H9 (cell line): ENCODE measurements around the gene SAXO1. TPM values are rescaled to one million over a fixed set of nuclear protein-coding genes. Genes with fewer than 3 reads are reported as not detected.

Experiments used
- DNase-seq: peaks from one replicate; pipeline ENCODE4 v3.0.0-alpha.2; 2017
- H2AFZ ChIP-seq: one replicate; pipeline ENCODE4 v1.6.1; 2013; ENCODE audit warnings: mild to moderate bottlenecking, low read length, control low read depth, moderate library complexity
- H2AK5ac ChIP-seq: 2 replicates; pipeline ENCODE4 v1.6.1; 2013; ENCODE audit warnings: low read length, control low read depth, mixed read lengths; ENCODE audit not compliant: insufficient read length
- H2BK120ac ChIP-seq: one replicate; pipeline ENCODE4 v1.6.1; 2013; ENCODE audit warnings: low read depth, mild to moderate bottlenecking, low read length, control low read depth, inconsistent platforms; ENCODE audit not compliant: poor library complexity, severe bottlenecking
- H2BK12ac ChIP-seq: 2 replicates; pipeline ENCODE4 v1.6.1; 2013; ENCODE audit warnings: low read length, control low read depth, mixed read lengths, low read depth; ENCODE audit not compliant: insufficient read length
- H2BK15ac ChIP-seq: 2 replicates; pipeline ENCODE4 v1.6.1; 2013; ENCODE audit warnings: low read depth, low read length, control low read depth
- H2BK20ac ChIP-seq: one replicate; pipeline ENCODE4 v1.6.1; 2013; ENCODE audit warnings: low read depth, mild to moderate bottlenecking, low read length, control low read depth, inconsistent platforms; ENCODE audit not compliant: poor library complexity, severe bottlenecking
- H2BK5ac ChIP-seq: 2 replicates; pipeline ENCODE4 v1.6.1; 2013; ENCODE audit warnings: low read length, control low read depth, mixed read lengths; ENCODE audit not compliant: insufficient read length
- H3K14ac ChIP-seq: 2 replicates; pipeline ENCODE4 v1.6.1; 2013; ENCODE audit warnings: low read length, control low read depth; ENCODE audit not compliant: insufficient read depth
- H3K18ac ChIP-seq: 2 replicates; pipeline ENCODE4 v1.6.1; 2013; ENCODE audit warnings: low read depth, mild to moderate bottlenecking, mixed read lengths, low read length, control low read depth; ENCODE audit not compliant: insufficient read length
- H3K23ac ChIP-seq: 2 replicates; pipeline ENCODE4 v1.6.1; 2013; ENCODE audit warnings: low read length, control low read depth, mixed read lengths, low read depth; ENCODE audit not compliant: insufficient read length
- H3K23me2 ChIP-seq: 2 replicates; pipeline ENCODE4 v1.6.1; 2013; ENCODE audit warnings: low read depth, mild to moderate bottlenecking, mixed read lengths, low read length, control low read depth; ENCODE audit not compliant: insufficient read length, poor library complexity, severe bottlenecking
- H3K27ac ChIP-seq: 2 replicates; pipeline ENCODE4 v1.5.1; 2013; ENCODE audit warnings: low read length, control low read depth, mixed read lengths, low read depth; ENCODE audit not compliant: insufficient read length
- H3K27me3 ChIP-seq: 2 replicates; pipeline ENCODE4 v1.6.1; 2013; ENCODE audit warnings: low read length, control low read depth, inconsistent platforms; ENCODE audit not compliant: insufficient read depth
- H3K4ac ChIP-seq: 2 replicates; pipeline ENCODE4 v1.6.1; 2013; ENCODE audit warnings: low read depth, mild to moderate bottlenecking, control low read depth, inconsistent platforms, low read length, moderate library complexity
- H3K4me1 ChIP-seq: 2 replicates; pipeline ENCODE4 v1.6.1; 2013; ENCODE audit warnings: low read length, control low read depth, inconsistent platforms; ENCODE audit not compliant: insufficient read depth
- H3K4me2 ChIP-seq: 2 replicates; pipeline ENCODE4 v1.6.1; 2013; ENCODE audit warnings: low read length, control low read depth, mixed read lengths; ENCODE audit not compliant: insufficient read length, insufficient read depth
- H3K56ac ChIP-seq: 2 replicates; pipeline ENCODE4 v1.6.1; 2013; ENCODE audit warnings: low read depth, mild to moderate bottlenecking, mixed read lengths, low read length, control low read depth; ENCODE audit not compliant: insufficient read length
- H3K79me1 ChIP-seq: 2 replicates; pipeline ENCODE4 v1.6.1; 2013; ENCODE audit warnings: low read depth, mild to moderate bottlenecking, moderate library complexity, low read length, control low read depth, inconsistent platforms; ENCODE audit not compliant: insufficient read depth, poor library complexity, severe bottlenecking
- H3K79me2 ChIP-seq: 2 replicates; pipeline ENCODE4 v1.6.1; 2013; ENCODE audit warnings: low read length, control low read depth, inconsistent platforms; ENCODE audit not compliant: insufficient read depth
- H3K9ac ChIP-seq: 2 replicates; pipeline ENCODE4 v1.6.1; 2013; ENCODE audit warnings: low read length, control low read depth, mixed read lengths; ENCODE audit not compliant: insufficient read length; ENCODE audit errors: extremely low read depth
- H3K9me3 ChIP-seq: one replicate; pipeline ENCODE4 v1.6.1; 2013; ENCODE audit warnings: low read depth, low read length, inconsistent platforms; ENCODE audit not compliant: control insufficient read depth
- H3T11ph ChIP-seq: one replicate; pipeline ENCODE4 v1.6.1; 2013; ENCODE audit warnings: mild to moderate bottlenecking, low read length, control low read depth, inconsistent platforms
- H4K20me1 ChIP-seq: one replicate; pipeline ENCODE4 v1.6.1; 2013; ENCODE audit not compliant: control insufficient read depth, insufficient read length, insufficient read depth
- H4K5ac ChIP-seq: 2 replicates; pipeline ENCODE4 v1.6.1; 2013; ENCODE audit warnings: low read depth, mild to moderate bottlenecking, mixed read lengths, low read length, control low read depth; ENCODE audit not compliant: insufficient read length
- H4K8ac ChIP-seq: replicated peaks from 2 replicates; pipeline ENCODE4 v1.6.1; 2013; ENCODE audit warnings: low read length, control low read depth, mixed read lengths, low read depth; ENCODE audit not compliant: insufficient read length
- H4K91ac ChIP-seq: 2 replicates; pipeline ENCODE4 v1.6.1; 2013; ENCODE audit warnings: low read depth, mild to moderate bottlenecking, moderate library complexity, mixed read lengths, low read length, control low read depth; ENCODE audit not compliant: insufficient read length
- H3K27ac Mint-ChIP-seq, 3 experiments: 2 replicates in 2 of 3; 3 replicates in 1 of 3; pipeline ENCODE4 v1.8.0; 2020 to 2021; ENCODE audit warnings: mixed read lengths in 3 of 3, mild to moderate bottlenecking in 1 of 3, moderate library complexity in 1 of 3
- H3K27me3 Mint-ChIP-seq: 2 replicates; pipeline ENCODE4 v1.8.0; 2021; ENCODE audit warnings: low read depth, mild to moderate bottlenecking, moderate library complexity, mixed read lengths
- H3K36me3 Mint-ChIP-seq, 3 experiments: 2 replicates in 2 of 3; 3 replicates in 1 of 3; pipeline ENCODE4 v1.8.0; 2020 to 2021; ENCODE audit warnings: low read depth in 3 of 3, mixed read lengths in 3 of 3; ENCODE audit not compliant: insufficient read depth in 1 of 3
- H3K4me1 Mint-ChIP-seq, 2 experiments: 2 replicates each; pipeline ENCODE4 v1.8.0; 2020; ENCODE audit warnings: mixed read lengths in 2 of 2
- H3K4me3 Mint-ChIP-seq, 2 experiments: 2 replicates in 1 of 2; 3 replicates in 1 of 2; pipeline ENCODE4 v1.8.0; 2020 to 2021; ENCODE audit warnings: mild to moderate bottlenecking in 2 of 2, mixed read lengths in 2 of 2, moderate library complexity in 1 of 2
- H3K9me3 Mint-ChIP-seq, 2 experiments: 2 replicates in 1 of 2; 3 replicates in 1 of 2; pipeline ENCODE4 v1.8.0; 2020; ENCODE audit warnings: mild to moderate bottlenecking in 2 of 2, mixed read lengths in 2 of 2, moderate library complexity in 1 of 2
- WGBS: extraction: QIAGEN DNeasy Blood & Tissue Kit; methylation state at CpG from one replicate; pipeline ENCODE4 v1.1.7; 2013; ENCODE audit warnings: missing lambda C conversion rate, low lambda C conversion rate, mixed read lengths; ENCODE audit not compliant: insufficient read length; ENCODE audit errors: extremely low coverage; 5-methylcytosine and 5-hydroxymethylcytosine counted together
- total RNA-seq: library from RNA; stranded (reverse); gene quantifications from 2 replicates; pipeline ENCODE4 v1.2.1, GENCODE V29; 2021
- TF ChIP-seq, protein P1 (sequence below): fragments of 200-600 bp; sonication (generic); conservative IDR thresholded peaks from 3 replicates; pipeline ENCODE4 v1.8.0; 2021; ENCODE audit warnings: antibody characterized with exemption, mild to moderate bottlenecking

Gene SAXO1
- total RNA-seq, 1 experiment from 2014 or later, result 0.09 TPM

DNA sequence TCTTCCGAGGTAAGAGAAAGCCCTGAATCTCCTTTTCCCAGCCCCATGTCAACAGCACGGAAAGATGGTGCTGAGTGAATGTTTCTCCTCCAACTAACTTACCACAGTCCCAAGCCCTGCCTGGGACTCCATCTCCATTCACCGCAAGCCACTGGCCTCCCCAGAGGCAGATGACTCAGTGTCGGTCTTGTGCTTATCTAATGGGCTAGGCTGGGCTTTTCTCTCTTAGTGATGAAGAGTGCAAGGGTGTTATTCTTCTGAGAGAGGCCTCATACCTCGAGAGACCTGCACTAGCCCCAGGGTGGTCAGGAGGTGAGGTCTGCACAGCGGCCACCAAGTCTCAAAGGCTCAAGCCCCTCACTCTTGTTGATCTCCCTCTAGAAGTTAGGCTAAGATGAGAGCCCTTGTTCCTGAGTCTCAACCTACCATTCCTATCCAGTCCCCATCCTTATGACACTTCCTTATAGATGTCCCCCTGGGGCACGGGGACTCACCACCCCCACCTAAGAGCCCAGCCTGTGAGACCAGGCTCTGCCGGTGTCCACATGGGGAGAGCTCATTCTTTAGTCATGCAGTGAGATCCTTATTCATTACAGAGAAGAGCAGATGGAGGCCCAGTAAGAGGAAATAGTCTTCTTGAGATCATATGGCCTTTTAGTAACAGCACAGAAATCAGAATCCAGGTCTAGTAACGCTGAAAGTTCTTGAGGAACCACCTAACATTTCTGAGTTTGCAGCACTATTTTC is 127.0 kb downstream of the SAXO1 start:
- H3K9me3 ChIP-seq, result no peaks in the 10 kb centered on the region
- WGBS, result no CpG with 5 or more reads among the region's 9 CpGs
- TF ChIP-seq, protein P1, sequence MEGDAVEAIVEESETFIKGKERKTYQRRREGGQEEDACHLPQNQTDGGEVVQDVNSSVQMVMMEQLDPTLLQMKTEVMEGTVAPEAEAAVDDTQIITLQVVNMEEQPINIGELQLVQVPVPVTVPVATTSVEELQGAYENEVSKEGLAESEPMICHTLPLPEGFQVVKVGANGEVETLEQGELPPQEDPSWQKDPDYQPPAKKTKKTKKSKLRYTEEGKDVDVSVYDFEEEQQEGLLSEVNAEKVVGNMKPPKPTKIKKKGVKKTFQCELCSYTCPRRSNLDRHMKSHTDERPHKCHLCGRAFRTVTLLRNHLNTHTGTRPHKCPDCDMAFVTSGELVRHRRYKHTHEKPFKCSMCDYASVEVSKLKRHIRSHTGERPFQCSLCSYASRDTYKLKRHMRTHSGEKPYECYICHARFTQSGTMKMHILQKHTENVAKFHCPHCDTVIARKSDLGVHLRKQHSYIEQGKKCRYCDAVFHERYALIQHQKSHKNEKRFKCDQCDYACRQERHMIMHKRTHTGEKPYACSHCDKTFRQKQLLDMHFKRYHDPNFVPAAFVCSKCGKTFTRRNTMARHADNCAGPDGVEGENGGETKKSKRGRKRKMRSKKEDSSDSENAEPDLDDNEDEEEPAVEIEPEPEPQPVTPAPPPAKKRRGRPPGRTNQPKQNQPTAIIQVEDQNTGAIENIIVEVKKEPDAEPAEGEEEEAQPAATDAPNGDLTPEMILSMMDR, result no peak
- H3T11ph ChIP-seq, result no peak overlapping the region
- no peaks in the 10 kb centered on the region for H3K27me3 Mint-ChIP-seq
- no peak overlapping the region for H3K9ac ChIP-seq
- no peaks in the 10 kb centered on the region for H3K23me2 ChIP-seq
- no peak overlapping the region for H2BK120ac ChIP-seq
- H3K4me2 ChIP-seq, result no peak overlapping the region
- no peak overlapping the region; the same call in 1 of the 2 replicates for H3K14ac ChIP-seq
- peaks cover 0 to 9% (median 1%) of the 10 kb centered on the region in 3 experiments; a peak in 3 of 7 replicates for H3K36me3 Mint-ChIP-seq
- no peak overlapping the region for H2BK15ac ChIP-seq
- no peak overlapping the region for H4K5ac ChIP-seq
- no peak overlapping the region for H2BK5ac ChIP-seq
- H3K56ac ChIP-seq, result no peak overlapping the region
- H3K4me1 Mint-ChIP-seq, result peaks cover 5 to 15% of the 10 kb centered on the region in 2 experiments
- H3K79me2 ChIP-seq, result no peaks in the 10 kb centered on the region
- no peaks in the 10 kb centered on the region for H3K79me1 ChIP-seq
- H2BK20ac ChIP-seq, result no peak overlapping the region
- no peaks in the 10 kb centered on the region; the same call in 1 of the 2 replicates for H3K4me1 ChIP-seq
- H4K91ac ChIP-seq, result no peak overlapping the region
- no peaks in the 10 kb centered on the region for H3K27me3 ChIP-seq
- no peak overlapping the region for H2AFZ ChIP-seq
- DNase-seq, result no peak
- no peak overlapping the region for H3K4me3 Mint-ChIP-seq
- peaks cover 0 to 15% of the 10 kb centered on the region in 2 experiments; a peak in 3 of 5 replicates for H3K9me3 Mint-ChIP-seq
- no peaks in the 10 kb centered on the region for H4K20me1 ChIP-seq
- H3K27ac Mint-ChIP-seq, result 0 out of 7 replicates have a peak overlapping the region, but pooled peaks of 1 of the 3 experiments have one; percentile 19
- no peak overlapping the region for H2BK12ac ChIP-seq
- H3K18ac ChIP-seq, result no peak overlapping the region
- no peak overlapping the region for H3K23ac ChIP-seq
- no peak overlapping the region for H2AK5ac ChIP-seq
- H3K4ac ChIP-seq, result no peak overlapping the region
- no peak overlapping the region for H4K8ac ChIP-seq
- H3K27ac ChIP-seq, result no peak overlapping the region
